Superior temporal gyrus (tissue), 1 donor: ENCODE measurements around the gene WNT11.

Experiments used
- DNase-seq: peaks from one replicate; pipeline ENCODE4 v3.0.0-alpha.2; 2016; ENCODE audit errors: extremely low spot score

Gene WNT11

GRCh38 chr11:76174330-76174729, 32.0 kb downstream of the WNT11 start:
- DNase-seq, result no peak

- no peak for DNase-seq
Observed at GRCh38 chr11:76173663-76174062, 32.6 kb downstream of the WNT11 start.

GRCh38 chr11:76172583-76172982, 33.7 kb downstream of the WNT11 start:
- no peak for DNase-seq

- DNase-seq, result no peak
Observed at GRCh38 chr11:76170468-76170867, 35.8 kb downstream of the WNT11 start.

- no peak for DNase-seq
Observed at GRCh38 chr11:76169473-76169896, 36.8 kb downstream of the WNT11 start.

GRCh38 chr11:76167590-76167989, 38.7 kb downstream of the WNT11 start:
- no peak for DNase-seq

GRCh38 chr11:76166314-76166713, 40.0 kb downstream of the WNT11 start:
- no peak for DNase-seq

- DNase-seq, result no peak
Observed at GRCh38 chr11:76164861-76165751, 41.2 kb downstream of the WNT11 start.

- no peak for DNase-seq
Observed at GRCh38 chr11:76164081-76164480, 42.2 kb downstream of the WNT11 start.

GRCh38 chr11:76163289-76163880, 42.9 kb downstream of the WNT11 start:
- no peak for DNase-seq

GRCh38 chr11:76162336-76163288, 43.7 kb downstream of the WNT11 start:
- DNase-seq, result no peak

- no peak for DNase-seq
Observed at GRCh38 chr11:76161261-76161961, 44.9 kb downstream of the WNT11 start.

GRCh38 chr11:76160856-76161255, 45.4 kb downstream of the WNT11 start:
- DNase-seq, result no peak

GRCh38 chr11:76159983-76160661, 46.2 kb downstream of the WNT11 start:
- DNase-seq, result no peak

- no peak for DNase-seq
Observed at GRCh38 chr11:76159303-76159937, 46.9 kb downstream of the WNT11 start.

- DNase-seq, result no peak
Observed at GRCh38 chr11:76158394-76159302, 47.7 kb downstream of the WNT11 start.

- no peak for DNase-seq
Observed at GRCh38 chr11:76157891-76158290, 48.4 kb downstream of the WNT11 start.

GRCh38 chr11:76156971-76157427, 49.3 kb downstream of the WNT11 start:
- no peak for DNase-seq
